Measurements from ENCODE around the gene PBX3. TPM values are rescaled to one million over a fixed set of nuclear protein-coding genes. Genes with fewer than 3 reads are reported as not detected.

PBX3 gene
- total RNA-seq, 1 experiment from 2014 or later, result 39.0 TPM

- ATAC-seq (no peak), DNase-seq (ENCODE audit: low read depth, low spot score) (no peak)
- H3K4me3 ChIP-seq (ENCODE audit: low read depth in 2 of 2, low read length in 2 of 2), result no peak overlapping the region
- H3K27me3 ChIP-seq (ENCODE audit: control insufficient read depth, insufficient read depth, low read length), result no peaks in the 10 kb centered on the region
- no peak overlapping the region for H3K27ac ChIP-seq (ENCODE audit: low read length)
- H3K9me3 ChIP-seq (ENCODE audit: control insufficient read depth, insufficient read depth, low read depth, low read length), result no peaks in the 10 kb centered on the region
- TF ChIP-seq TCF7L2 (IDR thresholded peaks at IDR 0.05; ENCODE audit: low read depth, low read length), result no peak
- no peak for TF ChIP-seq CTCF (IDR thresholded peaks at IDR 0.05)
- no peak for TF ChIP-seq SIN3A (IDR thresholded peaks at IDR 0.05; ENCODE audit: borderline replicate concordance, insufficient read depth, low read depth, low read length)
- no peak for TF ChIP-seq REST (IDR thresholded peaks at IDR 0.05; ENCODE audit: insufficient read depth in 1 of 2, low read depth in 2 of 2, low read length in 1 of 2)
- no peak for TF ChIP-seq POLR2AphosphoS5 (IDR thresholded peaks at IDR 0.05; ENCODE audit: low read depth, low read length)
- ChIA-PET POLR2A (no interaction called here), CTCF (no interaction called here)
- in situ Hi-C loops (cut with HindIII; ENCODE audit: low pct_unique_long_range_greater_than_20kb, low sequenced_read_pairs), result no loop called here
- intact Hi-C loops (cut with micrococcal nuclease; ENCODE audit: unreplicated experiment), result no loop called here
- BruUV-seq (replicated peaks), result no TSS peak
- H3K36me3 ChIP-seq (ENCODE audit: control insufficient read depth, insufficient read depth, low read length), result no peaks in the 10 kb centered on the region
- no peaks in the 10 kb centered on the region for H3K4me1 ChIP-seq (ENCODE audit: control insufficient read depth, insufficient read depth, low read length)
Measured at GRCh38 chr9:125966466-125966865, 219.3 kb downstream of the PBX3 start.

GRCh38 chr9:125966959-125967711, 220.0 kb downstream of the PBX3 start:
- no TSS peak for BruUV-seq (replicated peaks)
- H3K4me3 ChIP-seq (ENCODE audit: low read depth in 2 of 2, low read length in 2 of 2), result no peak overlapping the region
- ATAC-seq (no peak), DNase-seq (ENCODE audit: low read depth, low spot score) (no peak)
- in situ Hi-C loops (cut with HindIII; ENCODE audit: low pct_unique_long_range_greater_than_20kb, low sequenced_read_pairs) (no loop called here), intact Hi-C loops (cut with micrococcal nuclease; ENCODE audit: unreplicated experiment) (no loop called here)
- CTCF ChIA-PET, result no interaction called here
- no peaks in the 10 kb centered on the region for H3K4me1 ChIP-seq (ENCODE audit: control insufficient read depth, insufficient read depth, low read length)
- H3K27me3 ChIP-seq (ENCODE audit: control insufficient read depth, insufficient read depth, low read length), result no peaks in the 10 kb centered on the region
- H3K9me3 ChIP-seq (ENCODE audit: control insufficient read depth, insufficient read depth, low read depth, low read length), result no peaks in the 10 kb centered on the region
- no peak overlapping the region for H3K27ac ChIP-seq (ENCODE audit: low read length)
- H3K36me3 ChIP-seq (ENCODE audit: control insufficient read depth, insufficient read depth, low read length), result no peaks in the 10 kb centered on the region
- no peak for TF ChIP-seq CTCF (IDR thresholded peaks at IDR 0.05)
- no peak for TF ChIP-seq TCF7L2 (IDR thresholded peaks at IDR 0.05; ENCODE audit: low read depth, low read length)
- TF ChIP-seq POLR2AphosphoS5 (IDR thresholded peaks at IDR 0.05; ENCODE audit: low read depth, low read length), result no peak
- TF ChIP-seq SIN3A (IDR thresholded peaks at IDR 0.05; ENCODE audit: borderline replicate concordance, insufficient read depth, low read depth, low read length), result no peak
- TF ChIP-seq REST (IDR thresholded peaks at IDR 0.05; ENCODE audit: insufficient read depth in 1 of 2, low read depth in 2 of 2, low read length in 1 of 2), result no peak
- POLR2A ChIA-PET, result no interaction called here
